ENCODE data around the gene BPIFA1. TPM values are rescaled to one million over a fixed set of nuclear protein-coding genes. Genes with fewer than 3 reads are reported as not detected.
A peak's percentile ranks its signal among the peaks of the same experiment; 100 is the strongest.

The BPIFA1 gene
- total and polyA plus RNA-seq, 9 of the 15 experiments (the other 6 are each of a cell fraction or from before 2014, with no cell fraction given), result not detected

GRCh38 chr20:33262658-33263065, 26.9 kb downstream of the BPIFA1 start (continued):
- TF ChIP-seq REST (IDR thresholded peaks at IDR 0.05; ENCODE audit: borderline replicate concordance), result peak; percentile 15; the same call in 1 of the 2 replicates
- TF ChIP-seq REST (CRISPR knock-in tag; IDR thresholded peaks at IDR 0.05; ENCODE audit: low read depth), result no peak
- peak in 1 of 2 experiments; percentile 56 for TF ChIP-seq NCOA2 (IDR thresholded peaks at IDR 0.05; ENCODE audit: partially characterized antibody in 2 of 2)
- TF ChIP-seq ELF2 (CRISPR knock-in tag; IDR thresholded peaks at IDR 0.05), result no peak
- TF ChIP-seq ZNF212 (CRISPR knock-in tag; IDR thresholded peaks at IDR 0.05), result no peak
- TF ChIP-seq SMAD4 (CRISPR knock-in tag; conservative IDR thresholded peaks at IDR 0.05), result no peak
- TF ChIP-seq BRCA1 (IDR thresholded peaks at IDR 0.05), result no peak
- no peak for TF ChIP-seq BRCA1 (CRISPR knock-in tag; IDR thresholded peaks at IDR 0.05)
- TF ChIP-seq GATA2 (CRISPR knock-in tag; IDR thresholded peaks at IDR 0.05), result no peak
- TF ChIP-seq, protein P1, sequence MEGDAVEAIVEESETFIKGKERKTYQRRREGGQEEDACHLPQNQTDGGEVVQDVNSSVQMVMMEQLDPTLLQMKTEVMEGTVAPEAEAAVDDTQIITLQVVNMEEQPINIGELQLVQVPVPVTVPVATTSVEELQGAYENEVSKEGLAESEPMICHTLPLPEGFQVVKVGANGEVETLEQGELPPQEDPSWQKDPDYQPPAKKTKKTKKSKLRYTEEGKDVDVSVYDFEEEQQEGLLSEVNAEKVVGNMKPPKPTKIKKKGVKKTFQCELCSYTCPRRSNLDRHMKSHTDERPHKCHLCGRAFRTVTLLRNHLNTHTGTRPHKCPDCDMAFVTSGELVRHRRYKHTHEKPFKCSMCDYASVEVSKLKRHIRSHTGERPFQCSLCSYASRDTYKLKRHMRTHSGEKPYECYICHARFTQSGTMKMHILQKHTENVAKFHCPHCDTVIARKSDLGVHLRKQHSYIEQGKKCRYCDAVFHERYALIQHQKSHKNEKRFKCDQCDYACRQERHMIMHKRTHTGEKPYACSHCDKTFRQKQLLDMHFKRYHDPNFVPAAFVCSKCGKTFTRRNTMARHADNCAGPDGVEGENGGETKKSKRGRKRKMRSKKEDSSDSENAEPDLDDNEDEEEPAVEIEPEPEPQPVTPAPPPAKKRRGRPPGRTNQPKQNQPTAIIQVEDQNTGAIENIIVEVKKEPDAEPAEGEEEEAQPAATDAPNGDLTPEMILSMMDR (IDR thresholded peaks at IDR 0.05 in 2 of 3, conservative IDR thresholded peaks at IDR 0.05 in 1 of 3; ENCODE audit: insufficient read depth in 2 of 3, low read depth in 1 of 3, low read length in 3 of 3), result peak; percentile 70 to 74 (median 73)
- no peak for TF ChIP-seq ZNF143 (CRISPR knock-in tag; IDR thresholded peaks at IDR 0.05)
- TF ChIP-seq SIN3A (IDR thresholded peaks at IDR 0.05; ENCODE audit: borderline replicate concordance in 2 of 2, control insufficient read depth in 1 of 2, low read depth in 2 of 2, low read length in 2 of 2), result no peak
- no peak for TF ChIP-seq KAT7 (CRISPR knock-in tag; IDR thresholded peaks at IDR 0.05; ENCODE audit: borderline replicate concordance)
- no peak for TF ChIP-seq ZZZ3 (IDR thresholded peaks at IDR 0.05)
- TF ChIP-seq KAT2B (IDR thresholded peaks at IDR 0.05; ENCODE audit: low read depth, low read length), result no peak
- TF ChIP-seq KAT8 (IDR thresholded peaks at IDR 0.05; ENCODE audit: low read depth), result no peak
- no peak for TF ChIP-seq TARDBP (IDR thresholded peaks at IDR 0.05)
- peak; percentile 6; the same call in 1 of the 2 replicates for TF ChIP-seq CREM (IDR thresholded peaks at IDR 0.05; ENCODE audit: low read depth)
- TF ChIP-seq RAD21 (CRISPR knock-in tag; conservative IDR thresholded peaks at IDR 0.05 in 1 of 2, IDR thresholded peaks at IDR 0.05 in 1 of 2), result peak in 1 of 2 experiments; percentile 62; a peak in 2 of 4 replicates
- no peak for TF ChIP-seq NFYB (IDR thresholded peaks at IDR 0.05; ENCODE audit: extremely low read depth, insufficient read length)
- no peak for TF ChIP-seq ZNF77 (CRISPR knock-in tag; IDR thresholded peaks at IDR 0.05)

All from K562 (cell line).